ENCODE data around the gene KIF1B.

Gene KIF1B

GRCh38 chr1:10171105-10171767, 39.1 kb upstream of the KIF1B start:
- Histone ChIP-seq H3K23ac (ENCODE audit: low read length) (no peak overlapping the region), H3K27ac (ENCODE audit: low read depth, low read length) (no peak overlapping the region), H3K4me1 (ENCODE audit: control insufficient read depth, low read depth, low read length) (no peaks in the 10 kb centered on the region), H3K36me3 (ENCODE audit: control insufficient read depth, insufficient read depth, low read length) (peaks cover 3% of the 10 kb centered on the region), H2BK15ac (replicated peaks; ENCODE audit: low read depth) (no peak overlapping the region), H3K27me3 (ENCODE audit: insufficient read depth, low read length, poor library complexity) (no peaks in the 10 kb centered on the region), H3K9ac (ENCODE audit: low read length) (no peak overlapping the region), H2AK5ac (ENCODE audit: low read length) (no peak overlapping the region), H3K79me2 (ENCODE audit: control insufficient read depth, insufficient read depth, low read length) (no peaks in the 10 kb centered on the region), H3K4me3 (ENCODE audit: low read length) (no peak overlapping the region), H4K5ac (ENCODE audit: low read length) (no peak overlapping the region), H3K4ac (ENCODE audit: low read depth, low read length) (no peak overlapping the region), H3K4me2 (ENCODE audit: low read length) (no peak overlapping the region), H4K8ac (ENCODE audit: low read depth, low read length) (no peak overlapping the region), H2BK120ac (ENCODE audit: low read depth, low read length) (no peak overlapping the region), H3K18ac (ENCODE audit: low read length) (no peak overlapping the region), H2BK5ac (ENCODE audit: low read length) (no peak overlapping the region), H3K56ac (ENCODE audit: low read length) (no peak overlapping the region), H3K79me1 (ENCODE audit: low read length) (no peaks in the 10 kb centered on the region)
- DNase-seq, result no peak
- no CpG with 5 or more reads among the region's 16 CpGs for WGBS (ENCODE audit: extremely low coverage, insufficient coverage, low lambda C conversion rate)

- no peak overlapping the region for H2AK5ac ChIP-seq (ENCODE audit: low read length)
- H3K4me3 ChIP-seq (ENCODE audit: low read length), result no peak overlapping the region
- H3K36me3 ChIP-seq (ENCODE audit: control insufficient read depth, insufficient read depth, low read length), result peaks cover 3% of the 10 kb centered on the region
- H3K27me3 ChIP-seq (ENCODE audit: insufficient read depth, low read length, poor library complexity), result no peaks in the 10 kb centered on the region
- H3K4me1 ChIP-seq (ENCODE audit: control insufficient read depth, low read depth, low read length), result no peaks in the 10 kb centered on the region
- no peak overlapping the region for H3K4ac ChIP-seq (ENCODE audit: low read depth, low read length)
- no peak overlapping the region for H3K9ac ChIP-seq (ENCODE audit: low read length)
- DNase-seq, result no peak
- no peak overlapping the region for H2BK5ac ChIP-seq (ENCODE audit: low read length)
- no peak overlapping the region for H4K8ac ChIP-seq (ENCODE audit: low read depth, low read length)
- no peaks in the 10 kb centered on the region for H3K79me2 ChIP-seq (ENCODE audit: control insufficient read depth, insufficient read depth, low read length)
- H3K23ac ChIP-seq (ENCODE audit: low read length), result no peak overlapping the region
- no peak overlapping the region for H3K27ac ChIP-seq (ENCODE audit: low read depth, low read length)
- H4K5ac ChIP-seq (ENCODE audit: low read length), result no peak overlapping the region
- H3K79me1 ChIP-seq (ENCODE audit: low read length), result no peaks in the 10 kb centered on the region
- H2BK15ac ChIP-seq (replicated peaks; ENCODE audit: low read depth), result no peak overlapping the region
- no peak overlapping the region for H3K4me2 ChIP-seq (ENCODE audit: low read length)
- H2BK120ac ChIP-seq (ENCODE audit: low read depth, low read length), result no peak overlapping the region
- no peak overlapping the region for H3K18ac ChIP-seq (ENCODE audit: low read length)
- H3K56ac ChIP-seq (ENCODE audit: low read length), result no peak overlapping the region
- 100% methylated on average over 2 of the region's 8 CpGs for WGBS (ENCODE audit: extremely low coverage, insufficient coverage, low lambda C conversion rate)
These were observed 38.2 kb upstream of the KIF1B start for GRCh38 chr1:10171995-10172669.

GRCh38 chr1:10173582-10173981, 36.8 kb upstream of the KIF1B start:
- no peaks in the 10 kb centered on the region for H3K4me1 ChIP-seq (ENCODE audit: control insufficient read depth, low read depth, low read length)
- no peak overlapping the region for H3K18ac ChIP-seq (ENCODE audit: low read length)
- no peak overlapping the region for H3K23ac ChIP-seq (ENCODE audit: low read length)
- H3K9ac ChIP-seq (ENCODE audit: low read length), result no peak overlapping the region
- H3K79me1 ChIP-seq (ENCODE audit: low read length), result no peaks in the 10 kb centered on the region
- no peak overlapping the region for H3K27ac ChIP-seq (ENCODE audit: low read depth, low read length)
- no peak overlapping the region for H4K5ac ChIP-seq (ENCODE audit: low read length)
- no peak overlapping the region for H3K4ac ChIP-seq (ENCODE audit: low read depth, low read length)
- WGBS (ENCODE audit: extremely low coverage, insufficient coverage, low lambda C conversion rate), result no CpG with 5 or more reads among the region's 10 CpGs
- H3K4me2 ChIP-seq (ENCODE audit: low read length), result no peak overlapping the region
- DNase-seq, result no peak
- no peak overlapping the region for H2BK120ac ChIP-seq (ENCODE audit: low read depth, low read length)
- H2BK15ac ChIP-seq (replicated peaks; ENCODE audit: low read depth), result no peak overlapping the region
- no peak overlapping the region for H3K56ac ChIP-seq (ENCODE audit: low read length)
- H4K8ac ChIP-seq (ENCODE audit: low read depth, low read length), result no peak overlapping the region
- H3K36me3 ChIP-seq (ENCODE audit: control insufficient read depth, insufficient read depth, low read length), result peaks cover 3% of the 10 kb centered on the region
- no peaks in the 10 kb centered on the region for H3K79me2 ChIP-seq (ENCODE audit: control insufficient read depth, insufficient read depth, low read length)
- no peak overlapping the region for H3K4me3 ChIP-seq (ENCODE audit: low read length)
- no peaks in the 10 kb centered on the region for H3K27me3 ChIP-seq (ENCODE audit: insufficient read depth, low read length, poor library complexity)
- no peak overlapping the region for H2BK5ac ChIP-seq (ENCODE audit: low read length)
- no peak overlapping the region for H2AK5ac ChIP-seq (ENCODE audit: low read length)

- H3K4me3 ChIP-seq (ENCODE audit: low read length), result no peak overlapping the region
- no peak overlapping the region for H2AK5ac ChIP-seq (ENCODE audit: low read length)
- no peaks in the 10 kb centered on the region for H3K4me1 ChIP-seq (ENCODE audit: control insufficient read depth, low read depth, low read length)
- H3K23ac ChIP-seq (ENCODE audit: low read length), result no peak overlapping the region
- no peak overlapping the region for H2BK5ac ChIP-seq (ENCODE audit: low read length)
- H3K79me1 ChIP-seq (ENCODE audit: low read length), result no peaks in the 10 kb centered on the region
- no peak overlapping the region for H3K27ac ChIP-seq (ENCODE audit: low read depth, low read length)
- no peak overlapping the region for H3K18ac ChIP-seq (ENCODE audit: low read length)
- no peak overlapping the region for H4K5ac ChIP-seq (ENCODE audit: low read length)
- H3K56ac ChIP-seq (ENCODE audit: low read length), result no peak overlapping the region
- no peaks in the 10 kb centered on the region for H3K27me3 ChIP-seq (ENCODE audit: insufficient read depth, low read length, poor library complexity)
- H2BK15ac ChIP-seq (replicated peaks; ENCODE audit: low read depth), result no peak overlapping the region
- H3K4ac ChIP-seq (ENCODE audit: low read depth, low read length), result no peak overlapping the region
- no CpG with 5 or more reads among the region's 5 CpGs for WGBS (ENCODE audit: extremely low coverage, insufficient coverage, low lambda C conversion rate)
- H3K79me2 ChIP-seq (ENCODE audit: control insufficient read depth, insufficient read depth, low read length), result no peaks in the 10 kb centered on the region
- no peak overlapping the region for H3K9ac ChIP-seq (ENCODE audit: low read length)
- H3K4me2 ChIP-seq (ENCODE audit: low read length), result no peak overlapping the region
- no peak overlapping the region for H2BK120ac ChIP-seq (ENCODE audit: low read depth, low read length)
- H4K8ac ChIP-seq (ENCODE audit: low read depth, low read length), result peak overlapping the region; percentile 65
- no peak for DNase-seq
- peaks cover 10% of the 10 kb centered on the region for H3K36me3 ChIP-seq (ENCODE audit: control insufficient read depth, insufficient read depth, low read length)
These were observed 32.5 kb upstream of the KIF1B start for GRCh38 chr1:10177876-10178275.

GRCh38 chr1:10178597-10179405, 31.6 kb upstream of the KIF1B start:
- H4K5ac ChIP-seq (ENCODE audit: low read length), result no peak overlapping the region

More at GRCh38 chr1:10178597-10179405, 31.6 kb upstream of the KIF1B start:
- no peaks in the 10 kb centered on the region for H3K79me1 ChIP-seq (ENCODE audit: low read length)
- H4K8ac ChIP-seq (ENCODE audit: low read depth, low read length), result no peak overlapping the region
- WGBS (ENCODE audit: extremely low coverage, insufficient coverage, low lambda C conversion rate), result no CpG with 5 or more reads among the region's 22 CpGs
- no peak for DNase-seq
- peaks cover 9% of the 10 kb centered on the region for H3K36me3 ChIP-seq (ENCODE audit: control insufficient read depth, insufficient read depth, low read length)
- H2AK5ac ChIP-seq (ENCODE audit: low read length), result no peak overlapping the region
- no peak overlapping the region for H2BK5ac ChIP-seq (ENCODE audit: low read length)
- H3K4me2 ChIP-seq (ENCODE audit: low read length), result no peak overlapping the region
- no peaks in the 10 kb centered on the region for H3K4me1 ChIP-seq (ENCODE audit: control insufficient read depth, low read depth, low read length)
- no peak overlapping the region for H3K18ac ChIP-seq (ENCODE audit: low read length)
- H3K56ac ChIP-seq (ENCODE audit: low read length), result no peak overlapping the region
- H3K4me3 ChIP-seq (ENCODE audit: low read length), result no peak overlapping the region
- H3K79me2 ChIP-seq (ENCODE audit: control insufficient read depth, insufficient read depth, low read length), result no peaks in the 10 kb centered on the region
- no peak overlapping the region for H3K9ac ChIP-seq (ENCODE audit: low read length)
- H2BK120ac ChIP-seq (ENCODE audit: low read depth, low read length), result no peak overlapping the region
- H2BK15ac ChIP-seq (replicated peaks; ENCODE audit: low read depth), result no peak overlapping the region
- peak overlapping the region; percentile 57 for H3K27ac ChIP-seq (ENCODE audit: low read depth, low read length)
- H3K27me3 ChIP-seq (ENCODE audit: insufficient read depth, low read length, poor library complexity), result no peaks in the 10 kb centered on the region
- no peak overlapping the region for H3K4ac ChIP-seq (ENCODE audit: low read depth, low read length)
- H3K23ac ChIP-seq (ENCODE audit: low read length), result no peak overlapping the region
